Measurements from ENCODE around the gene ARFGAP1. TPM values are rescaled to one million over a fixed set of nuclear protein-coding genes. Genes with fewer than 3 reads are reported as not detected.

Gene ARFGAP1
- total RNA-seq, 1 donor from 2014 or later: 208 TPM

GRCh38 chr20:63311833-63312243 is 39.2 kb downstream of the ARFGAP1 start:
- no peak for DNase-seq (ENCODE audit: low spot score in 2 of 2, unreplicated experiment in 2 of 2)
- no peaks in the 10 kb centered on the region for H3K27me3 Mint-ChIP-seq (ENCODE audit: low read depth)
- H3K36me3 Mint-ChIP-seq: no peaks in the 10 kb centered on the region
- H3K9me3 Mint-ChIP-seq: no peaks in the 10 kb centered on the region
- peaks cover 3% of the 10 kb centered on the region for H3K4me1 Mint-ChIP-seq
- no peak overlapping the region for H3K4me3 Mint-ChIP-seq
- no peak overlapping the region for H3K27ac Mint-ChIP-seq
- no peak for TF ChIP-seq CTCF (IDR thresholded peaks at IDR 0.05; ENCODE audit: unreplicated experiment)

GRCh38 chr20:63312273-63312672 is 39.7 kb downstream of the ARFGAP1 start:
- no peak for DNase-seq (ENCODE audit: low spot score in 2 of 2, unreplicated experiment in 2 of 2)
- H3K9me3 Mint-ChIP-seq: no peaks in the 10 kb centered on the region
- no peaks in the 10 kb centered on the region for H3K36me3 Mint-ChIP-seq
- no peaks in the 10 kb centered on the region for H3K27me3 Mint-ChIP-seq (ENCODE audit: low read depth)
- H3K4me3 Mint-ChIP-seq: no peak overlapping the region
- TF ChIP-seq CTCF (IDR thresholded peaks at IDR 0.05; ENCODE audit: unreplicated experiment): no peak
- H3K27ac Mint-ChIP-seq: no peak overlapping the region
- H3K4me1 Mint-ChIP-seq: peaks cover 3% of the 10 kb centered on the region

GRCh38 chr20:63312690-63313348 is 40.2 kb downstream of the ARFGAP1 start:
- no peak for DNase-seq (ENCODE audit: low spot score in 2 of 2, unreplicated experiment in 2 of 2)
- H3K27ac Mint-ChIP-seq: no peak overlapping the region
- H3K4me3 Mint-ChIP-seq: no peak overlapping the region
- no peaks in the 10 kb centered on the region for H3K9me3 Mint-ChIP-seq
- TF ChIP-seq CTCF (IDR thresholded peaks at IDR 0.05; ENCODE audit: unreplicated experiment): no peak
- H3K27me3 Mint-ChIP-seq (ENCODE audit: low read depth): no peaks in the 10 kb centered on the region
- H3K36me3 Mint-ChIP-seq: no peaks in the 10 kb centered on the region
- peaks cover 3% of the 10 kb centered on the region for H3K4me1 Mint-ChIP-seq

- Mint-ChIP-seq H3K27ac (no peak overlapping the region), H3K4me1 (peaks cover 3% of the 10 kb centered on the region), H3K9me3 (no peaks in the 10 kb centered on the region), H3K4me3 (no peak overlapping the region), H3K27me3 (ENCODE audit: low read depth) (no peaks in the 10 kb centered on the region), H3K36me3 (no peaks in the 10 kb centered on the region)
- DNase-seq (ENCODE audit: low spot score in 2 of 2, unreplicated experiment in 2 of 2): no peak
- no peak for TF ChIP-seq CTCF (IDR thresholded peaks at IDR 0.05; ENCODE audit: unreplicated experiment)
Measured at GRCh38 chr20:63313349-63314014, 40.9 kb downstream of the ARFGAP1 start.

- DNase-seq (ENCODE audit: low spot score in 2 of 2, unreplicated experiment in 2 of 2): no peak
- Mint-ChIP-seq H3K27me3 (ENCODE audit: low read depth) (no peaks in the 10 kb centered on the region), H3K36me3 (no peaks in the 10 kb centered on the region), H3K4me1 (peaks cover 3% of the 10 kb centered on the region), H3K4me3 (no peak overlapping the region), H3K27ac (no peak overlapping the region), H3K9me3 (no peaks in the 10 kb centered on the region)
- no peak for TF ChIP-seq CTCF (IDR thresholded peaks at IDR 0.05; ENCODE audit: unreplicated experiment)
Measured at GRCh38 chr20:63314015-63314471, 41.4 kb downstream of the ARFGAP1 start.

Data from mesothelial cell of epicardium (in vitro differentiated cells).